Measurements from ENCODE around the gene RPS21. TPM values are rescaled to one million over a fixed set of nuclear protein-coding genes. Genes with fewer than 3 reads are reported as not detected.

RPS21 gene
- total RNA-seq = 1,000 to 10,000 TPM in 3 of 4 donors, 100 to 1,000 TPM in 1; 819 to 3,701 (median 3,102) TPM

DNA sequence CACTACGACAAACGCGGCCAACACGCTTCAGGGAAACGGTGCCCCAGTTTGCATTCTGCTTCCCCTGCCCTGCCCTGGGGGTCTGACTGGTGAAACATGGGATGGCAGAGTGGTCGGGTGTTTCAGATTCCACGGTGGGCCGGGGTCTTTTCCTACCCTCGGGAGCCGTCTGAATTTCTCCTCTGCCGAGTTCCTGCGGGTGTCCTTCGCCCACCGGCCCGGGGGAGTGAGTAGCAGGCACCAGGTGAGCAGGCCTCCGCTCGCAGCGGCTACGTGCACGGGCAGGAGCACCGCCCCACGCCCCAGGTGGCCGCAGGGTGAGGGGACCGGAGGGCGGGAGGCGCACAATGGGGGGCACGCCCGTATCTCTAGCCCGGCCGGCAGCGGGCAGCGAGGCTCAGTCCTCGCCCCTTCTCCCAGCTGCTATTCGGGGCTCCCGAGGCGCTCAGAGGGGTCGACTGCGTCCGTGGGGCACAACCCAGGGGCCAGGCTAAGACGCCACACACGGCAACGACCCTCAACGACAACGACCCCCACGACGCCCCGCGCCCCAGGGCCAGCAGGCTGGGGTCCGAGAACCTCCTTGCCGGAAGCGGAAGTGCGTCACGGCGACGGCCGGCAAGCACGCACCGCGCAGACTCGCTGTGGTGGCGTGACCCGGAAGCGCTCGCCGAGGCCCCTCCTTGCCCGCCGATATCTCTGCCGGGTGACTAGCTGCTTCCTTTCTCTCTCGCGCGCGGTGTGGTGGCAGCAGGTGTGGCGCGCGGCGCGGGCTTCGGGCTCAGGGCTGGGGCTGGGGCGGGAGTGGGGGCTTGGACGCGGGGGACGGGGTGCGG is at the start of gene RPS21:
Gene RPS21 (plus strand): TSS at position 721 of the 836 bp plus-strand sequence. CDS start 236 bp downstream, outside the sequence.
- Histone ChIP-seq H3K27ac (peak within 1 kb of the TSS; percentile 98 to 99 (median 98)), H3K36me3 (peaks cover 0 to 42% (median 10%) of the 10 kb centered on the region in 3 donors), H3K4me1 (peaks cover 15 to 60% (median 32%) of the 10 kb centered on the region in 3 donors), H3K9me3 (no peaks in the 10 kb centered on the region), H3K4me3 (peak within 1 kb of the TSS; percentile 83 to 100 (median 97)), H3K27me3 (no peaks in the 10 kb centered on the region)
- peak; percentile 77 for DNase-seq
- WGBS, 2 donors = 0 to 4% methylated on average over 3 to 5 of the region's 83 CpGs
- TF ChIP-seq, protein P1, sequence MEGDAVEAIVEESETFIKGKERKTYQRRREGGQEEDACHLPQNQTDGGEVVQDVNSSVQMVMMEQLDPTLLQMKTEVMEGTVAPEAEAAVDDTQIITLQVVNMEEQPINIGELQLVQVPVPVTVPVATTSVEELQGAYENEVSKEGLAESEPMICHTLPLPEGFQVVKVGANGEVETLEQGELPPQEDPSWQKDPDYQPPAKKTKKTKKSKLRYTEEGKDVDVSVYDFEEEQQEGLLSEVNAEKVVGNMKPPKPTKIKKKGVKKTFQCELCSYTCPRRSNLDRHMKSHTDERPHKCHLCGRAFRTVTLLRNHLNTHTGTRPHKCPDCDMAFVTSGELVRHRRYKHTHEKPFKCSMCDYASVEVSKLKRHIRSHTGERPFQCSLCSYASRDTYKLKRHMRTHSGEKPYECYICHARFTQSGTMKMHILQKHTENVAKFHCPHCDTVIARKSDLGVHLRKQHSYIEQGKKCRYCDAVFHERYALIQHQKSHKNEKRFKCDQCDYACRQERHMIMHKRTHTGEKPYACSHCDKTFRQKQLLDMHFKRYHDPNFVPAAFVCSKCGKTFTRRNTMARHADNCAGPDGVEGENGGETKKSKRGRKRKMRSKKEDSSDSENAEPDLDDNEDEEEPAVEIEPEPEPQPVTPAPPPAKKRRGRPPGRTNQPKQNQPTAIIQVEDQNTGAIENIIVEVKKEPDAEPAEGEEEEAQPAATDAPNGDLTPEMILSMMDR (IDR thresholded peaks at IDR 0.05) = peak in 2 of 6 experiments; percentile 4 to 30
- peak in 3 of 4 donors; percentile 70 to 92 (median 79) for TF ChIP-seq POLR2A (IDR thresholded peaks at IDR 0.05)
- intact Hi-C loops (cut with DNase I) = no loop called here

DNA sequence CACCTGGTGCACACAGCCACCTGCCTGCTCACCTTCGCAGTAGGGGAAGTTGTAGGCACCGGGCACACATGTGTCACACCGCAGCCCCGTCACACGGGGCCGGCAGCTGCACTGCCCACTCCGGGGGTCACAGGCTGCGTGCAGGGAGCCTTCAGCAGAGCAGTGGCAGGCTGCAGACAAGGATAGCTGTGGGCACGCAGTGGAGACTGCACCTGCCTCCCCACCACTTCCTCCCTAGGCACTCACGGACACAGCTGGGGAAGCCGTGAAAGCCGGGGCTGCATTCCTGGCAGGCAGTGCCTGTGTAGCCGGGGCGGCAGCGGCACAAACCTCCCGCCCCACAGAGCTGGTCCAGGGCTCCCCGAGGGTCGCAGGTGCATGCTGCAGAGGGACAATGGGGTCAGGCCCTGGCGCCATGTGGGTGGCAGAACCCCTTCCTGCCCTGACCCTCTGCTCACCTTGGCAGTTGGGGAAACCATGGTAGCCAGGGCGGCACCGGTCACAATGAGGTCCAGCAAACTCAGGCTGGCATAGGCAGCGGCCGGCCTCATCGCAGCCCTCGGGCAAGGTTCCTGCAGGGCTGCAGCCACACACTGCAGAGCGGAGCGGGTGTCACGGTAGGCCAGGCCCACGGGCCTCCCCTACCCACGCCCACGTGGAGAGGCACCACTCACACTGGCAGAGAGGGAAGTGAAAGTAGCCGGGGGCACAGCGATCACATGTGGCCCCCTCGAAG is 49.2 kb upstream of the RPS21 start:
- WGBS, 2 donors = 83% methylated on average over 9 of the region's 34 CpGs; no CpG with 5 or more reads in 1 of the 2 donors
- H3K36me3 ChIP-seq = peaks cover 37 to 99% (median 43%) of the 10 kb centered on the region in 3 donors
- no peak for DNase-seq

DNA sequence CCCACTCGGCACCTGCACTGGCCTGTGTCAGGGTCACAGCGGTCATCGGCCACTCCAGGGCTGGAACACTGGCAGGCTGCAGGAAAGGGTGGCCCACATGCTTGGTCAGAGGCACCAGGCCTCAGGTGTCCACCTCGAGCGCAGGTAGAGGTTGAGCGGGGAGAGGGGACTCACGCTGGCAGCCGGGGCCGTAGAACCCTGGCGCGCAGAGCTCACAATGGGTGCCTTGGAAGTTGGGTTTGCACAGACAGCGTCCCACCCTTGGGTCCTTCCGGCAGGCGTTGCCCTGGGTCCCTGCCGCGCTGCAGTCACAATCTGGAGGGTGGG is 48.6 kb upstream of the RPS21 start:
- Histone ChIP-seq H3K4me3 (no peak overlapping the region), H3K36me3 (peaks cover 31 to 99% (median 37%) of the 10 kb centered on the region in 3 donors), H3K27me3 (no peaks in the 10 kb centered on the region), H3K9me3 (no peaks in the 10 kb centered on the region), H3K27ac (peak overlapping the region in 1 of 4 donors; percentile 50), H3K4me1 (no peaks in the 10 kb centered on the region)
- TF ChIP-seq, protein P1 (IDR thresholded peaks at IDR 0.05) = no peak
- no peak for TF ChIP-seq POLR2A (IDR thresholded peaks at IDR 0.05)
- intact Hi-C loops (cut with DNase I) = no loop called here
- 84% methylated on average over 5 of the region's 16 CpGs; no CpG with 5 or more reads in 1 of the 2 donors for WGBS, 2 donors
- no peak for DNase-seq

More for the DNA sequence above, 49.2 kb upstream of the RPS21 start:
- H3K4me1 ChIP-seq = no peaks in the 10 kb centered on the region
- TF ChIP-seq, protein P1 (IDR thresholded peaks at IDR 0.05) = no peak
- no peak for TF ChIP-seq POLR2A (IDR thresholded peaks at IDR 0.05)
- intact Hi-C loops (cut with DNase I) = no loop called here
- no peaks in the 10 kb centered on the region for H3K9me3 ChIP-seq
- H3K27ac ChIP-seq = peak overlapping the region in 1 of 4 donors; percentile 50
- no peak overlapping the region for H3K4me3 ChIP-seq
- H3K27me3 ChIP-seq = no peaks in the 10 kb centered on the region

DNA sequence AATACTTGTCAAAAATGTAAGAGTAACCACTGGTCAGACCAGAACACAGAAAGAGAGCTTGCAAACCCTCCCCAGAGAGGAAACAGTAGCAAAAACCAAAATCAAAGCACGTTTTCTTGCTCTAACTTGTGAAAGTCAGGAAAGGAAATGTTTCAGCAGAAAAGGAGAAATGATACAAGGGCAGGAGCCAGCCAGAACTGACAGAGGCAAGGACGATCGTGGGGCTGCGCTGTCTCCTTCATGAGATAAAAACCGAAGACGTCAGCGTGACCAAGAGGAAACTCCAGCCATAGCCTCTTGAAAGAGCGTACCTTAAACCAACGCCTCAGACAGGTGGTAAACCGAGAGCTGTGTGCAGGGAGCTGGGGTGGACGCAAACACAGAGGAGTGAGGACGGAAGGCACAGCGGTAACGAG is 47.2 kb upstream of the RPS21 start:
- no peak for DNase-seq
- WGBS, 2 donors = 55 to 69% methylated on average over 13 to 14 of the region's 14 CpGs
- no peak overlapping the region for H3K4me3 ChIP-seq
- H3K36me3 ChIP-seq = peaks cover 21 to 99% (median 26%) of the 10 kb centered on the region in 3 donors
- no peak overlapping the region for H3K27ac ChIP-seq
- intact Hi-C loops (cut with DNase I) = no loop called here
- H3K27me3 ChIP-seq = no peaks in the 10 kb centered on the region
- no peaks in the 10 kb centered on the region for H3K9me3 ChIP-seq
- H3K4me1 ChIP-seq = no peaks in the 10 kb centered on the region
- TF ChIP-seq POLR2A (IDR thresholded peaks at IDR 0.05) = no peak
- TF ChIP-seq, protein P1 (IDR thresholded peaks at IDR 0.05) = no peak
